ENCODE measurements around the gene NYAP1. TPM values are rescaled to one million over a fixed set of nuclear protein-coding genes. Genes with fewer than 3 reads are reported as not detected.
A peak's percentile ranks its signal among the peaks of the same experiment; 100 is the strongest.

The NYAP1 gene
- total RNA-seq, 1 donor from 2014 or later: not detected

DNA sequence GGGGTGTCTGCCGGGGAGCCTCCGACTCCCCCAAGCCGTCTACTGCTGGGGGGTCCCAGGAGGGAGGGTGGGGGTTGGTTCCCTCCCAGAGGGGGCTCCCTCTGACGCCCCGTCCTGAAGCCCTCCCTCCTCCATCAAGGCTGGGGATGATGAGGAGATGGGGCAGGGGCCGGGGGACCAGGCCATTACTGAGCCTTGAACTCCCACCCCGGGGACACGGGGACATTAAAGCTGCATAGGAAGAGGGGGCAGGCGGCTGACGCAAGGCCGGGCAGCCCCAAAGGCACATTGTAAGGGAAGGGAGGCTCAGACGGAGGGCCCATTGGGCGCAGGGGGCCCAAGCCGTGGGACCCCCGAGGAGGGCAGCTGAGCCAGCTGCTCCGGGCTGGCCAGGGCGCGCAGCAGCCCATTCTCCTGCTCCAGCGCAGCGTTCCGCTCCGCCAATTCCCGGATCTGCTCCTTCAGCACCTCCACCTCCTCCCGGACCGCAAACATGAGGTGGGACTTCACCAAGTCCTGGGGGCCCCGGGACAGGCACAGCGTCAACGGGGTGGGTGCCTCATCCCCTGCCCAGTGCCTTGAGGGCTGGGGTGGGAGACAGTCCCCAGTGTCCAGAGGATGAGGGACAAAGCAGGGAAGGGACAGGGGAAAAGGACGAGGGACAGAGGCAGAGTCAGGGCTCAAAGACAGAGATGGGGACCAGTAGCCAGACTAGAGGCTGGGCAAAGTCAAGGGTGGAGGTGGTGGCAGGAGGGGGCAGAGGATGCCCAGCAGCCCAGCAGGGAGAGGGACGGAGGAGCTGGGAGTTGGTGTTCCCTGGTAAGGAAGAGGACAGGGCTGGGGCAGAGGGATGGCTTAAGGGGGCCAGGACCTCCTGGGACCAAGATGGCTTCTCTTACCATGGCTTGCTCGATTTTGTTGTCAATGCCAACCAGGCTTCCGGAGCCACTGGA, 16.8 kb upstream of the NYAP1 start:
- H3K9me3 Mint-ChIP-seq: no peaks in the 10 kb centered on the region
- no peak overlapping the region for H3K4me3 Mint-ChIP-seq
- intact Hi-C loops (cut with micrococcal nuclease): no loop called here
- TF ChIP-seq, protein P1, sequence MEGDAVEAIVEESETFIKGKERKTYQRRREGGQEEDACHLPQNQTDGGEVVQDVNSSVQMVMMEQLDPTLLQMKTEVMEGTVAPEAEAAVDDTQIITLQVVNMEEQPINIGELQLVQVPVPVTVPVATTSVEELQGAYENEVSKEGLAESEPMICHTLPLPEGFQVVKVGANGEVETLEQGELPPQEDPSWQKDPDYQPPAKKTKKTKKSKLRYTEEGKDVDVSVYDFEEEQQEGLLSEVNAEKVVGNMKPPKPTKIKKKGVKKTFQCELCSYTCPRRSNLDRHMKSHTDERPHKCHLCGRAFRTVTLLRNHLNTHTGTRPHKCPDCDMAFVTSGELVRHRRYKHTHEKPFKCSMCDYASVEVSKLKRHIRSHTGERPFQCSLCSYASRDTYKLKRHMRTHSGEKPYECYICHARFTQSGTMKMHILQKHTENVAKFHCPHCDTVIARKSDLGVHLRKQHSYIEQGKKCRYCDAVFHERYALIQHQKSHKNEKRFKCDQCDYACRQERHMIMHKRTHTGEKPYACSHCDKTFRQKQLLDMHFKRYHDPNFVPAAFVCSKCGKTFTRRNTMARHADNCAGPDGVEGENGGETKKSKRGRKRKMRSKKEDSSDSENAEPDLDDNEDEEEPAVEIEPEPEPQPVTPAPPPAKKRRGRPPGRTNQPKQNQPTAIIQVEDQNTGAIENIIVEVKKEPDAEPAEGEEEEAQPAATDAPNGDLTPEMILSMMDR (IDR thresholded peaks at IDR 0.05): no peak
- no peaks in the 10 kb centered on the region for H3K27me3 Mint-ChIP-seq
- ATAC-seq (ENCODE audit: low read depth) (no peak), DNase-seq (no peak)
- ChIA-PET POLR2A (interaction anchor here (1.4 kb wide), 1 partner anchor 13 kb away, joined by 4 read pairs; no protein-coding TSS in a partner anchor), CTCF (interaction anchor here (2.3 kb wide), 1 partner anchor 93 kb away, joined by 10 read pairs; no protein-coding TSS in a partner anchor)
- H3K4me1 Mint-ChIP-seq: peaks cover 6% of the 10 kb centered on the region
- no peak overlapping the region for H3K27ac Mint-ChIP-seq
- peaks cover 40% of the 10 kb centered on the region for H3K36me3 Mint-ChIP-seq (ENCODE audit: low read depth)

DNA sequence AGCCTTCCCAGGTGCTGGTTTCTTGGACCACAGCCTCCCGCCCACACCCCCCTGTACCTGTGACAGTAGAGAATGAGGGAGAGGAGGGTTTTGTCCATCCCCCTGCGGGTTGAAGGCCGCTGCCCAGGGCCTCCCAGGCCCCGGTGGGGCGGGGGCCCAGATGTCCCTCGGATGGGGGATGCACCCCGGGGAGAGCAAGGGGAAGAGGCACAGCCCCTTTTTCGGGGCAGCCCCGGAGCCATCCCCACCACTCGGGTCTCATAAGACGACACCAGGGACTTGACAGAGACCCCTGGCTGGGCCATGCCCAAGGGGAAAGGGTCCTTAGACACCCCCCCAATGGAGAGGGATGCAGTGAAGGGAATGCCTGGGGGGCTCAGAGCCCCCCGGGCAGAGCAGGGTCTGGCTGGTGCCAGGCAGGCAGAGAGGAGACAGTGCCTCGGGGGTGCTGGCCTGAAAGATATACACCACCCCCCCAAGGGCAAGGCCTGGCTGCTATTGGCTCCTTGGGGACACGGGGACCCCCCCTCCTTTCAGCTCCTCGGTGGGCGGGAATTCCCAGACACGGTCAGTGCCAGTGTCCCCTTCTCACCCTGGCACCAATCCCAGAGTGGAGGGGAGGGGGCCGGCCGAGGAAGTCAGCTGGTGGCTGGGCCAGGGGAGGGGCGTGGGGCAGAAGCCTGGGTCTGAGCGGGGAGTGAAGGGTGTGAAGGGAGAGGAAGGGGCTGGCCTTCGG, 15.9 kb upstream of the NYAP1 start:
- no peak overlapping the region for H3K27ac Mint-ChIP-seq

DNA sequence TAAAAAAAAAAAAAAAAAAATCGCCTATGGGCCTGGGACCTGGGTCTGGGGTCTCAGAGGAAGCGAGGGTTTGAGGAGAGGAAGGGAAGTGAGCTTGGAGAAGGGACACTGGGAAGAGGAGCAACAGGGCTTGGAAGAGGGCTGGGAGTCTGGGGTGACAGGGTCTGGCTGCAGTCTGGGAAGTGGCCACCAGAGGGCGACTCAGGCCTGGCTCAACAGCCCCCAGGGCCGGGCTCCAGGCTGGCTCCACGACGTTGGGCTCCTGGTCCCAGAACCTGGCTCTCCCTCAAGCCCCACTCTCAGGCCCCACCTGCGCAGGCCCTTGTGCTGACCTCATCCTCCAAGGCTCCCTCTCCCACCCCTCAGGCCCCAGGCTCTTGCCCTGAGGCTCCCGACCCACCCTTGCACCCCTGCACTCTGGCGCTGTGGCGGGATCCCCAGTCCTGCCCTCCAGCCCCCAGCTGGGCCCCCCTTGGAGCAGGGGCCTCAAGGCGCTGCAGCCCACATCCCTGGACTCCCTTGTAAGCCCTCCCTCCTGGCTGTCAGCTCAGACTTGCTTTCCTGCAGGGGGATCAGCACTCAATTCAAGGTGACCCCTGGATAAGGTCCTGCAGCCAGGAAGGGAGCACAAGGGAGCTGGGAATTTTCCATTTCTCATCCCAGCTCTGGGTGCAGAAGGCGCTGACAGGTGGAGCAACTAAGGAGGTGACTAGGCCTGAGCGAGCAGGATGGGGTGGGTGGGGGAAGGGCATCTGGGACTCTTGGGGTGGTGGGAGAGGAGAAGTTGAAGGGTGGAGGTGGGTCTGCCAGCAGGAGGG, 14.3 kb upstream of the NYAP1 start:
- CTCF ChIA-PET: interaction anchor here (0.7 to 3.9 kb wide), 11 partner anchors 9 to 236 kb away, joined by 3 to 33 read pairs (median 4); partner anchors contain the start of genes POP7 and TSC22D4
- peak; percentile 81 for DNase-seq
- POLR2A ChIA-PET: interaction anchor here (0.7 to 1.2 kb wide), 2 partner anchors 10 to 40 kb away, joined by 3 read pairs; partner anchors contain the start of gene ZCWPW1

More for the DNA sequence above, 15.9 kb upstream of the NYAP1 start:
- Mint-ChIP-seq H3K9me3 (no peaks in the 10 kb centered on the region), H3K27me3 (no peaks in the 10 kb centered on the region), H3K36me3 (ENCODE audit: low read depth) (peaks cover 41% of the 10 kb centered on the region), H3K4me3 (no peak overlapping the region), H3K4me1 (peaks cover 9% of the 10 kb centered on the region)
- TF ChIP-seq, protein P1 (IDR thresholded peaks at IDR 0.05): no peak
- ATAC-seq (ENCODE audit: low read depth) (no peak), DNase-seq (no peak)
- intact Hi-C loops (cut with micrococcal nuclease): loop anchor here (2.0 kb wide), 2 partner anchors 225 to 385 kb away; partner anchors contain the start of gene SLC12A9
- CTCF ChIA-PET: interaction anchor here (1.7 to 3.9 kb wide), 2 partner anchors 15 to 92 kb away, joined by 8 to 33 read pairs; no protein-coding TSS in a partner anchor
- POLR2A ChIA-PET: interaction anchor here (1.4 kb wide), 1 partner anchor 12 kb away, joined by 4 read pairs; no protein-coding TSS in a partner anchor

DNA sequence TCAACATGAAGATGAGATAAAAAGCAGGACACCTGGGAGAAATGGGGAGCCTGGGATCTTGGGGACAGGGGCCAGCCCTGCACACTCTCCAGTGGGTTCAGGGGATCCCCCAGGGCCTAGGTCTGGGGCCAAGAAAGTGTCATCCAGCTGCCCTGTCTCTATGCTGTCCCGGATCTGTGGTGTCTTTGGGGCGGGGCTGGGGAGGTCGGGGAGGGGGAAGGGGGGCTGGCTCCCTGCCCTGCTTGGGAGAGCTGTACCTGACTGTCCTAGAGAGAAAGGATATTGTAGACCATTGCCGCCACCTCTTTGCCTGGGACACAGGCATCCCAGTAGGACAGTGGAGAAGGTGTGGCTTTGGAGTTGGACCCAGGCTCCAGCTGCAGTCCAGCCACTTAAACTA, 12.7 kb upstream of the NYAP1 start:
- ChIA-PET CTCF (interaction anchor here (0.8 to 3.9 kb wide), 5 partner anchors 12 to 254 kb away, joined by 3 to 33 read pairs (median 11); partner anchors contain the start of gene FBXO24), POLR2A (interaction anchor here (0.5 to 0.8 kb wide), 2 partner anchors 75 to 86 kb away, joined by 3 to 5 read pairs; no protein-coding TSS in a partner anchor)
- H3K36me3 Mint-ChIP-seq (ENCODE audit: low read depth): peaks cover 49% of the 10 kb centered on the region
- intact Hi-C loops (cut with micrococcal nuclease): no loop called here
- DNase-seq (no peak), ATAC-seq (ENCODE audit: low read depth) (no peak)
- H3K4me1 Mint-ChIP-seq: peaks cover 37% of the 10 kb centered on the region
- TF ChIP-seq, protein P1 (IDR thresholded peaks at IDR 0.05): no peak
- H3K27me3 Mint-ChIP-seq: no peaks in the 10 kb centered on the region
- H3K9me3 Mint-ChIP-seq: no peaks in the 10 kb centered on the region
- H3K4me3 Mint-ChIP-seq: no peak overlapping the region
- no peak overlapping the region for H3K27ac Mint-ChIP-seq

More for the DNA sequence above, 14.3 kb upstream of the NYAP1 start:
- intact Hi-C loops (cut with micrococcal nuclease): loop anchor here (1.0 to 2.0 kb wide), 6 partner anchors 10 to 383 kb away; partner anchors contain the start of genes NYAP1, SLC12A9 and TSC22D4
- Mint-ChIP-seq H3K4me3 (no peak overlapping the region), H3K36me3 (ENCODE audit: low read depth) (peaks cover 47% of the 10 kb centered on the region), H3K9me3 (no peaks in the 10 kb centered on the region), H3K27ac (peak overlapping the region; percentile 46), H3K4me1 (peaks cover 24% of the 10 kb centered on the region), H3K27me3 (no peaks in the 10 kb centered on the region)
- ATAC-seq (ENCODE audit: low read depth): peak; percentile 91
- TF ChIP-seq, protein P1 (IDR thresholded peaks at IDR 0.05): no peak

All from activated B cell treated with CpG ODN at 0.5 μM for 24 hours (primary cell).